ENCODE measurements around the gene FMNL2.

Gene FMNL2

DNA sequence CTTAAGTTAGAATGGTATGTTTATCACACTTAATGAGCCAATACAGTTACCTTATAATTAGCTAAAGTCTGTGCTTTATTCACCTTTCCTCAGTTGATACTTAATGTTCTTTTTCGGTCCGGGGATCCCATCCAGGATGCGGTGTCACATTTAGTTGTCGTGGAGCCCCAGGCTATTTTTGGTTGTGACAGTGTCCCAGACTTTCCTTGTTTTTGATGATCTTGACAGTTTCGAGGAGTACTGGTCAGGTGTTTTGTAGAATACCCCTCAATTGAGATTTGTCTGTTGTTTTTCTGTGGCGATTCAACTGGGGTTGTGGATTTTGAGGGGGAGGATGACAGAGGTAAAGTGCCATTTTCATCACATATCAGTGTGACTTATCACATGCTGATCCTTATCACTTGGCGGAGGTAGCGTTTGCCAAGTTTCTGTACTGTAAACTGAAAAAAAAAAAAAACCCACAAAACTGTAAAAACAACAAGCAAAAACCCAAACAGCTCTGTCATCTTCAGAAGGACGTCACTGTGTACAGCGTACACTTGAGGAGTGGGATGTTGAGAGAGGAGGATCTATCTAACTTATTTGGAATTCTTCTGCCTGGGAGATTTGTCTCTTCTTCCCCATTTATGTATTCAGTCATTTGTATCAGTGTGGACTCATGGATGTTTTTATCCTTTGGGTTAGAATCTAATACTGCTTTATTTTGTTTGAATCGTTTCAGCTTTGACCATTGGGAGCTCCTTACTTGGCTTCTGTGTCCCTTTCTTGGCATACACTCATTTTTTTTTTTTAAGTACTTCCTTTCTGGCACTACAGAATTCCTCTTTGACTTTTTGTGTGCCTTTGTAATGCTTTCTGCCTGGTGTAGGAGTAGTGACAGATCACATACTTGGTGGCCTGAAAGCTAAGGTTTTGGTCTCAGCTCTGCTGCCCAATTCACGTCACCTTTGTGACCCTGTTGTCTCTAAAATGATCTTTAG lies 68.1 kb downstream of the FMNL2 start:
- no peak for DNase-seq

DNA sequence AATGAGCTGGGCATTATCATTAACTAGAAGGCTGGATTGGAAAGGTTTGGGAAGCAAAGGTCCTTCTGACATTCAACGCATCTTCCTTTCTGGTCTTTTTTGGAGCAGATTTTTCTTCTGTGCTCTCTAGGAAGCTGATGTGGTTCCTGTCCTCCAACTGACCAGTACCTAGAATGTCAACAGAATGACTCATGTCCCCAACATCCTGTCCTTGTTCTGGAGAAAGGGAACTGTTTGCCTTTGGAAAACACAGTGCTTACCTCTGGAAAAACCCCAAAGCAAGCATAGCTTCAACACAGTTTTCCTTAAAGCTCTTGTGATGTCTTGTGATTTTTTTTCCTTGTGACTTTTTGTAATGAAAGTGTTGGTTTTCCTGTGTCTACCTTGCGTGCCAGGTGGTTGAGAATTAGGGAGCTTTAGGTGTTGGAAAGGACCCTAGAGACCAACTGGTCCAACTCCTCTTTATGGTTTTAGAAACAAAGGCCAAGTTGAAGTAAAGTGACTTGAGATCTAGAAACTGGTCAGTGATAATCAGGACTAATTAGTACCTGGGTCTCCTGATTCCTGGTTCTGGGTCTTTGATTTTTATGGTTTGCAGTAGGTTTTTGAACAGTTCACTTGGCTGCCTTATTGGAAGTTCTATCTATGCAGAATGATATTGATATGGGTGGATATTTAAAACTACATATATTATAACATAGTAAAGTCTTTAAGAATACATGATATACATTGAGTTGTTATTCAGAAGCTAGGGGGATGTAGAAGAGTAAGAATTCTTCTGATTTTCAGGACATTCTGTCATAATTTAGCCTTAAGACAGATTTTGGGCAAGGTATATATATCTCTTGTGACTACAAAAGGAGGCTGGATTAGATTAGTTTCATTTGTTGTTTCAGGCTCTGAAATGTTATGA lies 70.5 kb downstream of the FMNL2 start:
- DNase-seq, result no peak

DNA sequence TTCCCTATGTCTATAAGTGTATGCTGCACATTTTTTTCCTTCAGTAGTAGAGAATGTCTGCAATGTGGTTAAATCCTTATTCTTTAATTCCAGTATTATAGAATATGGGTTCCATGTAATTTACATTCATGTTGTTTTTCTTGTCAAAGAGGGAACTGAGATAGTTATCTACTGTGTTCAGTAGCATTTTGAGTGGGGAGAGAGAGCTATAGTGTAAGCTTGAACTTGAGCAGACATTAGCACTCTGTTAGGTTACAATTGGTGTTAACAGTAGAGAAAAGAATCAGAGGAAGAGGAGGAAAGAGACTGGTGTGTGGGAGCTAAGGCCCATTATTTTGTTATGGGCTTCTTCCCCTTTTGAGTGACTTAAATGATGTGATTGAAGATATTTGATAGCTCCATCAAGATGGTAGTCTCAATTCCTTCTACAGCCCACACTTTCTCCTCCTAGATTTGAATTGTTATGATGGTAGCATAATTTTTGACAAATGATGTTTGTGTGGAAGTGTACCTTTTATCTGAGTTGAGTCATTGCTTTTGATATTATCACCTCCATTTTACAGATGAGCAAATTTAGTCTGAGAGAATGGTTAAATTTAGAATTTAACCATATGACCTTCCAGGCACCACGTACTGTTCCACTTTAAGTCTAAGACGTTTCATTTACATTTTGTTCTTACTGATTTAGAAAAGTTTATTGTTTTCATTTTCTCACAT lies 71.3 kb downstream of the FMNL2 start:
- no peak for DNase-seq

DNA sequence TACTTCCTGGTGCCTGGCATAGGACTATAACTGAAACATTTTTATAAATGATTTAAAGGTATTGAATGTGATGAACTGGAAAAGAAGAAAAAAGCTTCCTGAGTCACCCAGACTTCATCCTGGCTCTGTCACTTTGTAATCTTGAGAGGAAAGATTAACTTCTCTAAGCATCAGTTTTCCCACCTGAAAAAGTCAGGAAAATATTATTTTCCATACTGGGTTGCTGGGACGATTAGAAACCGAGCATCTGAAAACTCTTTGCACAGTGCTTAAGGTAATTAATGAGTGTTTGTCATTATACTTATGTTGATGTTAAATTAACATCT lies 71.8 kb downstream of the FMNL2 start:
- DNase-seq, result no peak

DNA sequence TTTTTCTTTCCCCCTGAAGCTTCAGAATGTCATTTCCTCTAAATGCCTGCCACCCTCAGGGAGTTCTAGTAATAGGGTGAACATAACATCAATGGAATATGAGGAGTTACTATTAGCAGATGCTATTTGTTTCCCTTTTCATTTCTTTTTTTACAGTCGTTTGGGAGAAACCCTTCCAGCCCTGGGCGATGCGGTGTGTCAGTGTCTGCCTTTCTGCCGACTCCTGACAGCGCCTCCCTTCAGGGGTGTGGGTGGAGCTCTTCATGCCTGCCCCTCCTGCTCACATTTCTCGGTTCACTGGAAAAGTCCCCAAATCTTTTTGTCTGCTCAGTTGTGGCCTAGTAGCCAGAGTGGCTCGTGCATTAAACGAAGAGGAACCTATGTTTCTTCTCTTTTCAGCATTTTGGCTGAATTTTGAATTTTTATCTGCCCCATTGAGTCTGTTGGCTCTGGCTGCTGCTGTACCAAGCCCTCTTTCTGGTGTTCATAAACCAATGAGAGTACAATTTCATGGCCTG lies 72.3 kb downstream of the FMNL2 start:
- DNase-seq, result peak in 27 of 51 donors; percentile 11 to 72 (median 37)

DNA sequence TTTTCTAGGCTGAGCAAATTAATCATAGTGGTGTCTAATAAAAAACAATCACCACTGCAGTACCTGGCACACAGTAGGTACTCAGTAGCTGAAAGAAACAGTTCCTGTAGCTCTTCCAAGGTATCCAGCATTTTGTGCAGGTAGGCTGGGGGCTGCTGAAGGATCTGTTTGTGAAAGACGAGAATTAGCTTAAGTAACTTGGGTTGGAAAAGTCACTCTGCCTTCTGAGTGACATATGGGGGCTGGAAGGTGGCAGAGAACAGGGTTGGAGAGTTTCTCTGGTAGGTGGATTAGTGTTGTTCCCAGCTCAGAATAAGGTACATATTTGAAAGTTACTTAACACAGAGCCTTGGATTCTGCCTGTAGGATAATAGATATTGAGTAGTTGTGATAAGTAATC lies 72.8 kb downstream of the FMNL2 start:
- DNase-seq, result no peak

DNA sequence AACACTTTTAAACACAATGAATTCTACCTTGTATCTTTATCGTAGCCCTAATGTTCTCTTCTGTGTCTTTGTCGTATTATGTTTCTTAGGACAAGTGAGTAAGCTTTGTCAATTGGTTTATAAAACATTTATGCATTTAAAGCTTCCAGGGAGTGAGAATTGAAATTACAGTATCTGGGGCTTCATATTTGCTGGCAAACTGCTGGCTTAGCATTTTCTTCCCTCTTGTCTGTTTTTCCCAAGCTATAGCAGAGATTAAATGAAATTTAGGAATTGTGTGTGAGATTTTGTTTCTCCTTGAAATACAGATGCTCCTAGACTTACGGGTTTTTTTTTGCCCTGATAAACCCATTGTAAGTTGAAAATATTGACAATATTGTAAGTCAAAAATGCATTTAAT lies 73.3 kb downstream of the FMNL2 start:
- no peak for DNase-seq

DNA sequence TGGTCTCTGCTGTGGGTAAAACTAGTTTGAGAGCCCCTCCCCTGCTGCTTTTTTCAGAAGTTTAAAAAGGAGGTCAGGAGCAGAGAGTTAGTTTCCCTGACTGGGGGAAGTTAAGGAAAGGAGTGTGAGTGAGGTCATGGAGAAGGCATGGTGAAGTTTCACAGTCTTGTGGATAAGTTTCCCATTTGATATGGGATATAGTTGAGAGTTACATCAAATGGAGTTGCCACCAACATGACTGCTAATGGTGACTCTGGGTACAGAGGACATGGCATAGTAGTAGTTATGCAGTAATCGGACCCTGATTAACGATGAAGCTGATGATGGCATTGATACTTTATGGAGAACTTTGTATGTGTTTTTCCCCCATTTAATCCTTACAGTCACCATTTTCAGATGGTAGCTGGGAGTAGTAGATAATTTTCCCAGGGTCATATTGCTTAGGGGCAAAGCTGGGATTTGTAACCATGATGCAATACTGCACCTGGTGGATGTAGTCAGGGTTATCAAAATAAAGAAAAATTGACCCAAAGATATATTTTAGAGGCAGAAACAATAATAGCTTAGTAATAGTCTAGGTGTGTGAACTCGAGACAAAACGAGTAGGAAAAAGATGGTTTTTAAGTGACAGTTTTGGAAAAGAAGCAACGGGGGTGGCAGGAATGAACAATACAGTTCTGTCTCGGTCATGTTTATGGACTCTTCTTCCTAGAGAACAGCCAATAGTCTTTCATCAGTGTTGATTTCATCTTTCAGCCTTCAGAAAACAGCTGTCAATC lies 74.6 kb downstream of the FMNL2 start:
- no peak for DNase-seq

DNA sequence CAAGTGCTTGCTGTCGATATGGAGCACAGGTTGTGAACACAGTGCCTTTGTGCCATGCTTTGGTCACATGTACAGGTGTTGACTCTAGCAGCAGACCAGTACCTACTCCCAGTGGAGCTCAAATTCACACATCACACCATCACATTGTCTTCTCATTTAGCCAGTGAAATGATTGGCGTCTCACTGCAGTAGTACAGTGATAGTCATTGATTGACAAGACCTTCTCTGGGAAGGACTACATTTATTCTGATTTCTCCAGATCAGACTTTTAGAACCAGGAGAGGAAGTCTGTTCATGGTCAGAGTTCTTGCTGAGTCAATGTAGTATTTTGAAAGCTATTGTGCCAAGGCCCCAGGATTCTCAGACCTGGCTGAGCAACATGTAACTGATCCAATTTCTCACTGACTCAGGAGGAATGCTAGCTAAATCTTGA lies 75.2 kb downstream of the FMNL2 start:
- peak in 2 of 51 donors; percentile 16 to 29 for DNase-seq

DNA sequence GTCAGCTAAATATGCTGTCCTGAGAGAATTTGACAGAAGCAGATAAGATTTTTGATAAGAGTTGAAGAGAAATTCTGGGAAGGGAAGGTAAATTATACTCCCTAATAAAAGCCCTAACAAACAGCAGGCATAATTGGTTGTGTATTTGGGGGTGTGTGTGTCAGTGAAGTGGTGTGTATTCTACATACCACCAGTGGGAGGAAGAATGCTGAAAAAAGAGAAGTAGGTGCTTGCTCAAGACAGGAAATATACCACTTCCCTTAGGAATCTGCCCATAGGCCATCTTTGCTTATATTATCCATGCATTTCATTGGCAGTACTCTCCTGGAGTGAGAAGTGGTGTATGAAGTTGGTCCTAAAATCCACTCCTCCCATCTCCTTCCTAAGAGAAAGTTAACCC lies 76.2 kb downstream of the FMNL2 start:
- no peak for DNase-seq

DNA sequence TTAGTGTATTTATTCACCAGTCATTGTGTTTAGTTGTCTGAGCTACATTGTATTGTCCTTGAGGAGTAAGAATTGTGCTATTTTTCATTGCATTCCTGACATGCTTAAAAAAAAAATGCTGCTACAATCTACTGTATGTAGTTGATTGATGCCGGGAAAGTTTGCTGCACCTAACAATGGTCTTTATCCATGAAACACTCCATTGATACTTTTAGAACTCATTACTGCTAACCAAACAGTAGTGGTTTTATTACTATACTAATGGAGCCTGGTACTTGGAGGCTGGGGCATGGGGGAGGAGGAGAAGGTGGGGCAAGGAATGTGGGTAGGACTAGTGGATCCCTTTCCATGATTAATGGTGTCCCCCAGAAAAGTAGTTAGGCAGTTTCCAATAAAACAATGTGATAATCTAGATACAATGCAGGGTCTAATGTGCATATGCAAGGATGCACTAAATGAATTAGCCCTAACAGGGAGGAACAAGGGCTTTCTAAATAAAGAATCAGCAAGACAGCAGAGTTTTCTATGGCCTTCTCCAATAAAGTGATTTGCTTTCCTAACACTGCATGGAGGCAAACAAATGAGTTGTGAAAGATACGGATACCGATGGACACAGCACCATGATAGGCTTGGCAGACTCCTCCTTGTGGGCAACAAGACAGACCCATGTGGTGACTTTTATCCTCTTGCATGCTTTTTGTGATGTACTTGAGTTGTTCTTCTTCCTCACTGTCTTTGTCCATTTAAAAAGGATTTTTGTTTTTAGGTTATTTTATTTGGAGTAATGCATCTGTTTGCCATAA lies 78.5 kb downstream of the FMNL2 start:
- peak in 2 of 51 donors; percentile 17 to 73 for DNase-seq

DNA sequence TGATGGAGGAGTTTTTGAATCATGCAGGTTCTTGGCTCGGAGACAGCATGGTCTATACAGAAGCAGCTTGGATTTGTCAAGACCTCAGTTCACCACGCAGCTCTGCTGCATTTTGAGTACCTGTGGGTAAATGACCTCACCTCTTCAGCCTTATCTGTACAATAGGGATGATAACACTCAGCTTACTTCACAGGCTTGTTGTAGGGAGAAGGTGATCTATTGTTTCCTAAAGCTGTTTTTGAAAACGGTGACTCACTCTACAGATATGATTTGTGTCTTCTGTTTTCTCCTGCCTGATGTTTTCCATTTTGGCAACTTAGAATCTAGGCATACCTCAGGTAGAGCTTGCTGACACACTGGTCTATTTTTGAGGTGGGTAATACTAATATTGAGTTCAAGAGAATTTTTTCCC lies 80.3 kb downstream of the FMNL2 start:
- no peak for DNase-seq

DNA sequence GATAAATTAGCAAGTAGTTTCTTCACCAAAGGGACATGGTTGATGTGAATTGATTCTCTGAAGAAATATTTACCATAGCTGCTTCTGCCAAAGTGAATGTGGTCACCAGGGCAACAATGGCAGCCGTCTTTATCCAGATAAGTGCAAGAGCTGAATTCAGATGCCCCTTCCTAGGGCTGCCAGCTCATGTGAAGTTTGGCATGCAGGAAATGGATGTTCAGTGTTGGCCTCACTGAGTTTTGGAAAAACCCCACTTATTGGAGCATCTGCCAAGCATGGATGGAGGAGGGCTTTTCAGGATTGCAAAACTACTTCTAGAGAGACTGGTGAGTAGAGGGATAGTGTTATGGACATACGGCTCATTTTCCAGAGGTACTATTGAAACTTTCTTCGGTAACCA lies 80.8 kb downstream of the FMNL2 start:
- no peak for DNase-seq

DNA sequence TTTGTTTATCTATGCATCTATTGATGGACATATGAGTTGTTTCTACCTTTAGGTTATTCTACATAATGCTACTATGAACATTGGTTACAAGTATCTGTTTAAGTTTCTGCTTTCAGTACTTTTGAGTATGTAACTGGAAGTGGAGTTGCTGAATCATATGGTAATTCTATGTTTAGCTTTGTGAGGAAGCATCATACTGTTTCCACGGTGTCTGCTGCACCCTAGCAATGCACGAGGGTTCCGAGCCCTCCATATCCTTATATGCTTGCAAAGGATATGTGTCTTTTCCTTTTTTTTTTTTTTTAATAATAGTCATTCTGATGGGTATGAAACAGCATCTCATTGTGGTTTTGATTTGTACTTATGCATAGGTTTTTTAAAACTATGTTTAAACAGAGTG lies 83.7 kb downstream of the FMNL2 start:
- peak in 5 of 51 donors; percentile 23 to 49 (median 27) for DNase-seq

DNA sequence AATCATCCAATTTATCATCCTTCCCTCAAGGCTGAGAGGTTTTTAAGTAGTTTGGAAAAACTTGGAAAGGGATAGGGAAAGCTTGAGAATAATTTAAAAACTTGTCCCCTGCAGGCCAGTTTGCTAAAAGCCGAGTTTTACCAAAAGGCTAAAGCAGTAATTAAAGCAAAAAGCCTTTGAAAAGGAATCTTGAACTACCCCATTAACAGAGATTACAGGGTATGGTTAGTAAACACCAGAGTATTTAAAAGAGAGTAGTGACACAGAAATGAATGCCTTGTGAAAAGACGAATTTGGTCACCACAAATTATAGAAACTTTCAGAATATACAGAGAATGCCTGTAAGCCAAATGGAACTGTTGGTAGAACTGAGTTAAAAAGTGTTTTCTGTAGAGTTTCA lies 85.0 kb downstream of the FMNL2 start:
- DNase-seq, result no peak

DNA sequence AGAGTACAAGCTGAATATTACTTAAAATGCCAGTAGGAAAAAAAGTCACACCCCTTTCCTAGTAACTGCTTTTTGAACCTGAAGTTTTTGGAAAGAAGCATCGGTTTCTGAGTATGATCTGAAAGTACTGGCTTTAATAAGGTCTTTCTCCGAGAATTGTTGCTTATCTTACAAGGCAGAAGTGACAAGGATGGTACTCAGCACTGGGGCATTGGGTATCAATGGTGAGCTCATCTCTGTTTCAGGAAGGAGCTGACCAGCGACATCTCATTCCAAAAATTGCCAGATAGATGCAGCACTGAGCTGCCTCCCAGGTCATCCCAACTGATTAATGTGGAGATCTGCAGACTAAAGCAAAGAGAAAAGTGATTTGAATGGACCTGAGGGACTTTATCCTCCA lies 85.4 kb downstream of the FMNL2 start:
- peak in 1 of 51 donors; percentile 57 for DNase-seq

DNA sequence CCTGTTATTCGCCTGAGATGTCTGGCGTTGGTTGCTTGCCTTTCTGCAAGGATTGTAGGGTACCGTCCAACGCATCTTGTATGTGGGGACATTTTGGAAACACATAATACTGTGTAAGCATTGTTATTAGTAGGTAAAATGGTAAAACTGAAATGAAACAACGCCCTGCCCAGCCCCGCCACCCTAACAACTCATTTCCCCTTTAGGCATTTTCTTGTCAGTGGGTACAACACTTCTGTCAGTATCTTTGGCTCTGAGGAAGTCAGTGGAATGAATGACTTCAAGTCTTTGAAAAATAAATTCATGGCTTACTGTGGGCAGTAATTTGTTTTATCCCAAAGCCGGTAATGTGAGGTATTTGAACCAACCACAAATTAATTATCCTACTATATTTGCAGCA lies 86.0 kb downstream of the FMNL2 start:
- DNase-seq, result no peak

DNA sequence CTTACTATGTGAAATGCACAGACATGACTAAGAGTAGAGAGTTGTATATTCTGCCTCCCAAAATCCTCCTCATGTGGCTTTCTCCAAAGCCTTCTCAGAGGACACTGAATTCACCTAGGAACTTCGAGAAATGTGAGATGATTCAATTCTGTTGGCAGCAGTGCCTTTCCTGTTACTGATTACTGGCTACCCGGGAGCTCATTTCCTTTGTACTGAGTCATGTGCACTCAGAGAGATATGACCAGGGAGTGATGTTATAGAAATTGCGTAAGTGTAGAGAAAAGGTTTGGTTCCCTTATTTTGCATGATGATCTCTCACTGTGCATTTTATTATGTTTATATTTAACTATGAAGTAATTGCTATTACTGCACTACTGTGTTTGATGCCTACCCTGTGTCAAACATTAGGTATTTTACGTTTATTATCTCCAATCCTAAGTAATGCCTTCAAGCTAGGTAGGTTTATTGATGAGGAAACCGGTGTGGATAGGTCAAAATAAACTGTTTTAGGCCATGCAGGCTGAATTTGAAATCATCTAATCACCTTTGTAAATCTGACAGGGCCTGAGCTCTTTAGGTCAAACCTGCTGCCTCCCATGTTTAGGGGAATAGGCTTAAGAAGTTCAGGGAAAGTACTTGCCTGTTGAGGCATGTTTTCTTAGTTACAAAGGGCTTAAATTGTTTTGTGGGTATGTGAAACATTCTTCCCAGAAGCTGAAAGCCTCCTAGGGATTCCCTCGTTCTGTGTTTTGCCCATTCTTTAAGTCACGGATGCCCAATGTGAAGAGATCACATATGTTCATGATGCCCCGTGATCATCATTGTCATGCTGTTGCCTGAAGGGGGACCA lies 86.8 kb downstream of the FMNL2 start:
- peak in 3 of 51 donors; percentile 18 to 35 (median 20) for DNase-seq

DNA sequence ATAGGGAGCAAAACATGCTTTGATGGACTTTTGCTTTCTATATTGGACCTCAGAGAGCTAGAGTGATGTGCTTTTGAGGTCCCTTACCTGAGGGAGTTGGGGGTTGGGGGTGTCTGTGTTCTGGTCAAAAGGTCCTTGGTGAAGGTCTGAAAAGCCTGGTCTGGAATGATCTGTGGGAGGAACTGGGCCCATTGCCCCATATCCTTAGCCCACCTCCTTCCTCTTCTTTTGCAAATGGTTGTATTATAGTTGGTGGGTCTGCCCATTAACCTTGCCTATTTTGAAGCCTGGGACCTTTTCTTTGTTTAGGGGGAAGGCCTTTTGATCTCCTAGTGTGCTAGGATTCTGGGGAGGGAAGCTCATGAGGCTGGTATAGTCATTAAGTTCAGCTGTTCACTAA lies 88.7 kb downstream of the FMNL2 start:
- no peak for DNase-seq
